HG03460 (cell line): Measurements from ENCODE around the gene MEG3.

Experiments
- ATAC-seq: cut with Tn5 transposase; IDR thresholded peaks from one replicate; pipeline ENCODE4 v1.9.1; 2021; ENCODE audit not compliant: unreplicated experiment

The MEG3 gene

DNA sequence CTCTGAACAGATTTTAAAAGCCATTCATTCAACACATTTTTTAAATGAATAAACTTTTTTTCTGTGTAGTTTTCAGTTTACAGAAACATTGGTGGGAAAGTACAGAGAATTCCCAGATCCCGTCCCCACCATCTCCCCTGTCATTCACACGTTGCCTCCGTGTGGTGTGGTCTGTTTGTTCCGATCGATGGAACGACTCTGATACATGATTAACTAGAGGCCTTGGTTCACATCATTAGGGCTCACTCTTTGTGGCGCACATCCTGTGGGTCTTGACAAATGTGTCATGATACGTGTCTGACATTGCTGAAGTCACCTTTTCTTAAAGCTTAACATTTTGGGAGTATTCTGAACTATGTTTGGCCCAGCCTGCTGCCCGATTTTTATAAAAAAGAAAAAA is 18.5 kb downstream of the MEG3 start:
- no peak for ATAC-seq

GRCh38 chr14:100844846-100845245 is 18.9 kb downstream of the MEG3 start:
- ATAC-seq = no peak

GRCh38 chr14:100845341-100845740 is 19.4 kb downstream of the MEG3 start:
- no peak for ATAC-seq

GRCh38 chr14:100846309-100846859 is 20.5 kb downstream of the MEG3 start:
- no peak for ATAC-seq

DNA sequence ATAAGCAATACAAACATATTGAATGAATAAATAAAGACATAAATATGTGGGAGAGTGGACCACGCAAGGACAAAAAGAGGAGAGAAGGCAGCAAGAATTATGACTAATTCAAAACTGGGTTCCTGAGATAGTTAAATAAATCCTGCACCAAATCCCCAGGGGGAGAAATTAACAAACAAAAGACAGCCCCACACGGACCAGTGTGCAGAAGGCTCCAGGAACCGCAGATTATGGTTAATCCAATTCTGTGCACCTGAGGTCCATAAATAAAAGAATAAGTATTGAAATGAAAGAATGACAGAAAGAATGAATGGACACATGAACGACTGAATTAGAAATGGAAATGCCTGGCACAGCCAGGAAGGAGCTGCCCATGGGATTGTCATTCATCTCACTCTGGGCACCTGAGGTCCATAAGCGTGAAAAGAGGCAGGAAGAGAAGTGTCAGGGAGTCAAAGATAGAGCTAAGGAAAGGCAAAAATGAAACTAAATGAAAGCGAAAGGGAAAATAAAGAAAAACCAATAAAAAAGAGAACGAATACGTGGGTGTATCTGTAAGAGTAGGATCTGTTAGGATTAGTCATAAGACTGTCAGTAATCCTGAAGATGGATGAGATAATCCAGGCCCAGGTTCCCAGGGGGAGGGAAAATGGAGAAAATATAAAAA is 23.3 kb downstream of the MEG3 start:
- ATAC-seq = no peak

- ATAC-seq = peak; percentile 74
Measured at GRCh38 chr14:100850841-100851585, 25.1 kb downstream of the MEG3 start.

DNA sequence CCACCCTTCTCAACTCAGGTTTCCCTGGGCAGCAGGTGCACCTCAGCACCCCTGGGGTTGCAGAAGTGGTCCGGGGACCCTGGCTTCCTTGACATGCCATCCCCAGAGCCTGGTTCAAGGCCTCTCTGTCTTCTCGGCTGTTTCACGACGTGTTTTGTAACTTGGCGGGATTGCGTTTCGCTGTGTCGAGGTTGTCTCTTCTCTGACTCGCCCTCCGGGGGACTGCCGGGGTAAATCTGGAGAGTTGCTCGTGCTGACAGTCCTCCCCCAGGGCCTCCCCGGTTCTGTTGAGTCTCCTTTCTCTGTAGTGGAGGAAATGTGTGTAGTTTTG is 25.6 kb downstream of the MEG3 start:
- ATAC-seq = no peak

GRCh38 chr14:100851946-100852620 is 26.2 kb downstream of the MEG3 start:
- no peak for ATAC-seq

GRCh38 chr14:100854435-100854834 is 28.5 kb downstream of the MEG3 start:
- no peak for ATAC-seq

DNA sequence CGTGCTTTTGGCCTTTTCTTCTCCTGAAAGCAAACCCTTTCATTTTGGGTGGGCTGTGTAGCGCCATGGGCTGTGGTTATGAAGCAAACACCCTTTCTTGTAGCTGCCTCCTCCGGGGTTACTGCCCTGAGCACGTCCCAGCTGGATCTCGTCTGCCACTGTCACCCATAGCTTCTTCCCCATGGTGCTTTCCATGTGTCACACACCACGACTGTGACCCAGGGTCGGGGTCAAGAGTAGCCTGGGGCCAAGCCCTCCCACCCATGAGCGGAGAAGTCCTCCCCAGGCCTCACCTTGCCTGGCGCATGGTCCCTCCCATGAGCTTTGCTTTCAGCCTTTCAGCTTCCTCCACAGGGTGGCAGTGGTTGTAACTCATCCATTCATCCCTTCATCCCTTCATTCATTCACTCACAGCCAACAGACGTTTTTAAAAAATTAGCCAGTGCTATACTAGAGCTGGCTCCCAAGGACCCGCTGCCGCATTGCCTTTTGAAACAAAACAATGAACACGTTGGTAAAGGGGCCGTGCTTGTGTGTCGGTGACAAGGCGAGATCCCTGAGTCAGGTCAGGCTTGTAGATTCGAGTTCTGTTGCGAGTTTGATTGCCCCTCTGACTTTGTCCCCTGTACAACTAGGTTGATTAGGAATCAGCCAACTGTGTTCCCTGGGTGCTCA is 29.5 kb downstream of the MEG3 start:
- ATAC-seq = no peak

DNA sequence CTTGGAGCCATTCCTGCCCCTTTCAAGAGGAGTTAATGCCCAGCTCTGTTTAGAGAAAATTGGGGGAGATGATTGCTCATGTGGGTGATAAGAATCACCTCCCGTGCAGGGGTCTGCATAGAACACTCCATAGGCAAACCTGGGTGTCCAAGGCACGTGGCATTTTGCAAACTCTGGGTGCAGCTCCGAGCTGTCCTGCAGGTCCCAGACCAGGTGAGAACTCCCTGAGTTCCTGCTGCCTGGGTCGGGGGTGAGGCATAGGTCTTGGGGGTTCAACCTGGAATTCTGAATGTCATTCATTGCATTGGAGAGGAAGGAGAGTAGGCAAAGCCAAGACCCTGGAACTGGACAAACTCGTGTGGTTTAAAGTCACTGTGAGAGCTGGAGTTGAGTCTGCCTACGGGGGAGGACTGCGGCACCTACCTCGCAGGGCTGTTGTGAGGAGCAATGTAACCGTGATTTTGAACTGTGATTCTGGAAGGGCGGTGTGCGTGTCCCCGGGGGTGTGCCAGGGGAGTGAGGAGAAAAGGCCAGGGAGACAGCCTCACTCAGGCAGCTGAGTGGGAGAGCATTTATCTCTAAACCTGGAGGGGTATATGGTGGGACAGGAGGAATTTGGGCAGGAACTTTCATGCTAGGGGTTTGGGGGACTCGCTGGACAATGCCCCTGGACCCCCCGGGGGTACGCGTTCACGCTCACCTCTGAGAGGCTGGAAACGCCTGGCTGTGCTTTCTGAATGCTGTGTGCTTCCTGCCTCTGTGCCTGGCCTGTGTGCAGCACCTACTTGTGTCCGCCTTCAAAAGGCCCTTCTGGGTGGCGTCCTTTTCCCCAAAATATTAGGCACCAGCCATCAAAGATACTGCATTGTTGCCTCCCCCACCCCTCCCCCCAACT is 30.4 kb downstream of the MEG3 start:
- ATAC-seq = no peak

DNA sequence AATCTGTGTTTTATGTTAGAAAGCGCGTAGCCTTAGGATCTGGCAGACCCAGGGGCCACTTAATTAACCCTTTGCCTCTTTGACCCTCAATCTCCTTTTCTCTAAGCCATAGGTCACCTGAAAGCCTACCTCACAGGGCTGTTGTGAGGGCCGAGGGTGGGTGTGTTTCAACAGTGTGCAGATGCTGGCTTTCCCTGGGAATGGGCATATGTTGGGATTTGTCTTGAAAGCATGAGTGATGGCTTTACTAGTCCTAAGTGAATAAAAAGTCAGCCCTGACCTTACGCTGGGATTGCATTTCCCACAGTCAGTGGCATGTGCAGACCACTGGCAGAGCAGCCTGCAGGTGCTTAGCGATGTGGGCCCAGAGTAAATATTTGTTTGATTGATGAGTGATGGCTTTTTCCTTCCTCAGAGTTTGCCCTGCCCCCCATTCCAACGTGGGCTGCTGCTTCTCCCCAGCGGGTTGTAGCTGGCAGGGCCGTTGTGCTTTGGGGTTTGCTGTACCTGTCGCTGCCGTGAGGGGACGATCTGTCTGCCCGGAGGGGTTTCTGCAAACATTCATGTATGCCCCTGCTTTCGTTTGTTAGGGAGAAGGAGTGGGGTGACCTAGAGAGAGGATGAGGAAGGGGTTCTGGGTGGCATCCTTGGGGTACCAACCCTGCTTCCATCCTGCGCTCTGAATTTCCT is 31.5 kb downstream of the MEG3 start:
- ATAC-seq = no peak

DNA sequence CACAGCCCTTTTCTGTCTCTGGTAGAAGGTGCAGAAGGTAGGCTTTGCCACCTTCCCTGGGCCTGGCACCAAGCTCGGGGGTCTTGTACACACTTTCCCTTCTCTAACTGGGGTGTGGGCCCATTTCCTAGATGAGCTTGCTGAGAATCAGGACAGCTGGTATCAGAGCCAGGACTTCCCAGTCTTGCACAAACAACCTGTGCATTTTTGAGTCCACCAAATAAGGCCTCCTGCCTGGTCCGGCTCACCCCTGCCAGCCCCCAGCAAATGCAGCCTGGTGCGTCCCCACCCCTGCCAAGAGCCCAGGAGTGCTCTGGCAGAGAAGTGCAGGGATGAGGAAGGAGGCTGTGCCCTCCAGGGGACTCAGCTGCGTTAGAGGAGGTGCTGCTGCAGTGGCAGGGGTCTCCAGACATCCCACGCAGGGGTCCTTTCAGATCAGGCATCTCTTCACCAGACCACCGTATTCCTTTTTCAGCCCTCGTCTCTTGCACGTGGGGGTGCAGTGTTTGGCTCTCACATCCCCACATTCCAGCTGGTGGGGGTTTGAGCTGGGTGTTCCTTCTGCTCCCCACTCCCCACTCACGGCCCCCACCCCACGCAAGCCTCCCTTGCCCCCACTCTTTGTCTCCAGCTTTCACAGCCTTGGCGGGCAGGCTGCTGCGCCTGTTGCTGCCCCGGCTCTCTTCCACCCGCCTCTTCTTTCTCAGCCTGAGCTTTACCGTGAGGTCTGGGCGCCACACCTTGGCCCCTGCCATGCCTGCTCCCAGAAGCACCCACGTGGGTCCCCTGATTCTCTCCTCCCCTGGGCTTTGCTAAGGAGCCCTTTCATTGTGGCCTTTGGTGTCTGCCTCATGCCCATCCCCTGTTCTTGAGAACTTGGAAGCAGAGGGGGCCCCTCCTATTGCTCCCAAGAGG is 32.3 kb downstream of the MEG3 start:
- no peak for ATAC-seq

DNA sequence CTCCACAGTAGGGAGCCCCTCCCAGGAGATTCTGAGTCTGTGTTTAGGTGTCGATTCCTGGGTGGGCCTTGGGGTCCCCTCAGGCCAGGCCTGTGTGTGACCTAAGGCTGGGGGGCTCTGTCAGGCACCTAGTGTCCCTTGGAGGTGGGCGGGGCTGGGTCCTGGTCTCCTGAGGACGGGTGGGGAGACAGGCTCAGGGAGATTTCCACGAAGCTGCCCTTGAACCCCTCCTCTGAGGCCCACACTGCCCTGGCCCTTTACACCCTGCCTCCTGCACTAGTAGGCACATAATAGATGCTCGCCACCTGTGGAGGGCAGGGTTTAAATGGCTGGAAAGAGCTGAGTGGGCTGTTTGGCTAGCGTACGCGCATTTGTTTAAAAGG is 32.9 kb downstream of the MEG3 start:
- ATAC-seq = no peak

GRCh38 chr14:100859781-100860180 is 33.9 kb downstream of the MEG3 start:
- no peak for ATAC-seq

- ATAC-seq = no peak
Measured at GRCh38 chr14:100860556-100861187, 34.8 kb downstream of the MEG3 start.

GRCh38 chr14:100861188-100861936 is 35.4 kb downstream of the MEG3 start:
- ATAC-seq = no peak

DNA sequence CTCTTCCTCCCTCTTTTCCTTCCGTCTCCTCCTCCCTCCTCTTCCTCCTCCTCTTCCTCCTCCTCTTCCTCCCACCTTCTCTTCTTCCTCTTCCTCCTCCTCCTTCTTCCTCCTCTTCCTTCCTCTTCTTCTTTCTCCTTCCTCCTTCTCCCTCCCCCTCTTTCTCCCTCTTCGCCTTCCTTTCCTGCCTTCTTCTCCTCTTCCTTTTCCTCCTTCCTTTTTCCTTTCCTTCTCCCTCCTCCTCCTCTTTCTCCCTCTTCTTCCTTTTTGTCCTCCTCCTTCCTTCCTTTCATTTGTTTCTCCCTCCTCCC is 36.0 kb downstream of the MEG3 start:
- no peak for ATAC-seq
